BJ (cell line): ENCODE data around the gene RALGAPA2. TPM values are rescaled to one million over a fixed set of nuclear protein-coding genes. Genes with fewer than 3 reads are reported as not detected.

Experiments
- CTCF ChIA-PET: fragments of 350-600 bp; formaldehyde crosslinking; extraction: SDS; loops from one replicate; lab custom pipeline; 2021; ENCODE audit warnings: antibody characterized with exemption, inconsistent platforms; lab: Yijun Ruan, JAX
- POLR2A ChIA-PET: fragments of 300-600 bp; sonication (Branson Sonifier 250); formaldehyde crosslinking; extraction: SDS; loops from one replicate; lab custom pipeline; 2021; ENCODE audit warnings: antibody characterized with exemption; lab: Charles Lee
- DNase-seq: peaks from one replicate; pipeline ENCODE4 v3.0.0-alpha.2; 2011; ENCODE audit warnings: low read depth
- H3K27me3 ChIP-seq: 2 replicates; pipeline ENCODE4 v1.6.0; 2011; ENCODE audit warnings: low read length; ENCODE audit not compliant: control insufficient read depth, insufficient read depth
- H3K36me3 ChIP-seq: 2 replicates; pipeline ENCODE4 v1.5.1; 2011; ENCODE audit warnings: low read length; ENCODE audit not compliant: control insufficient read depth, insufficient read depth
- H3K4me3 ChIP-seq: 2 replicates; pipeline ENCODE4 v1.5.1; 2011; ENCODE audit warnings: low read depth, mild to moderate bottlenecking, control low read depth, low read length
- CTCF ChIP-seq: IDR thresholded peaks from 2 replicates; pipeline ENCODE4 v1.5.1; 2011; ENCODE audit warnings: low read depth, mild to moderate bottlenecking, control low read depth, inconsistent platforms, low read length, moderate library complexity; ENCODE audit not compliant: insufficient read depth
- polyA plus RNA-seq: library from polyadenylated mRNA; depleted of rRNA; stranded (reverse); fragments of >200 nt; gene quantifications from 2 replicates; pipeline ENCODE4 v1.2.3, GENCODE V29; 2011

The RALGAPA2 gene
- polyA plus RNA-seq, 1 experiment, result 1.4 TPM

GRCh38 chr20:20410678-20411077, 301.8 kb downstream of the RALGAPA2 start:
- no peak for TF ChIP-seq CTCF
- ChIA-PET POLR2A (no interaction called here), CTCF (interaction anchor here (0.6 to 1.7 kb wide), 3 partner anchors 15 to 68 kb away, joined by 3 to 7 read pairs (median 6); no protein-coding TSS in a partner anchor)
- Histone ChIP-seq H3K4me3 (no peak overlapping the region), H3K27me3 (no peaks in the 10 kb centered on the region), H3K36me3 (no peaks in the 10 kb centered on the region)
- no peak for DNase-seq

GRCh38 chr20:20409331-20409730, 303.1 kb downstream of the RALGAPA2 start:
- H3K27me3 ChIP-seq, result no peaks in the 10 kb centered on the region
- ChIA-PET POLR2A (no interaction called here), CTCF (interaction anchor here (0.6 to 1.5 kb wide), 3 partner anchors 9 to 177 kb away, joined by 3 to 5 read pairs (median 4); no protein-coding TSS in a partner anchor)
- H3K36me3 ChIP-seq, result no peaks in the 10 kb centered on the region
- no peak overlapping the region for H3K4me3 ChIP-seq
- TF ChIP-seq CTCF, result no peak
- no peak for DNase-seq

- no peaks in the 10 kb centered on the region for H3K27me3 ChIP-seq
- H3K36me3 ChIP-seq, result no peaks in the 10 kb centered on the region
- no peak for DNase-seq
- TF ChIP-seq CTCF, result peak; percentile 47
- ChIA-PET POLR2A (no interaction called here), CTCF (interaction anchor here (0.6 to 2.0 kb wide), 7 partner anchors 10 to 49 kb away, joined by 3 to 13 read pairs (median 4); no protein-coding TSS in a partner anchor)
- no peak overlapping the region for H3K4me3 ChIP-seq
These were observed 304.3 kb downstream of the RALGAPA2 start for GRCh38 chr20:20407891-20408805.

GRCh38 chr20:20406306-20406705, 306.1 kb downstream of the RALGAPA2 start:
- POLR2A ChIA-PET, result no interaction called here
- no peak for DNase-seq
- CTCF ChIA-PET, result interaction anchor here (1.4 to 2.0 kb wide), 3 partner anchors 13 to 46 kb away, joined by 4 to 13 read pairs (median 6); no protein-coding TSS in a partner anchor
- Histone ChIP-seq H3K4me3 (no peak overlapping the region), H3K36me3 (no peaks in the 10 kb centered on the region), H3K27me3 (no peaks in the 10 kb centered on the region)
- no peak for TF ChIP-seq CTCF

- H3K27me3 ChIP-seq, result no peaks in the 10 kb centered on the region
- ChIA-PET POLR2A (no interaction called here), CTCF (no interaction called here)
- TF ChIP-seq CTCF, result no peak
- no peak for DNase-seq
- H3K36me3 ChIP-seq, result no peaks in the 10 kb centered on the region
- no peak overlapping the region for H3K4me3 ChIP-seq
These were observed 306.8 kb downstream of the RALGAPA2 start for GRCh38 chr20:20405623-20406022.
